ENCODE measurements around the gene TBL1XR1. TPM values are rescaled to one million over a fixed set of nuclear protein-coding genes. Genes with fewer than 3 reads are reported as not detected.

The TBL1XR1 gene
- total RNA-seq, 1 experiment from 2014 or later = 175 TPM

GRCh38 chr3:177084616-177085015 lies 112.7 kb downstream of the TBL1XR1 start:
- no CpG with 5 or more reads among the region's 3 CpGs for WGBS (ENCODE audit: extremely low coverage, insufficient read length, low lambda C conversion rate)
- H3K4me3 Mint-ChIP-seq = no peak overlapping the region
- H3K4me2 ChIP-seq (ENCODE audit: insufficient read depth, insufficient read length, low read length) = no peak overlapping the region
- H3K23ac ChIP-seq (ENCODE audit: insufficient read length, low read depth, low read length) = no peak overlapping the region
- H3K36me3 Mint-ChIP-seq (ENCODE audit: insufficient read depth in 1 of 3, low read depth in 3 of 3) = peaks cover 4 to 16% (median 12%) of the 10 kb centered on the region in 3 experiments
- H2BK15ac ChIP-seq (ENCODE audit: low read depth, low read length) = no peak overlapping the region
- no peaks in the 10 kb centered on the region for H3K23me2 ChIP-seq (ENCODE audit: insufficient read length, low read depth, low read length, poor library complexity, severe bottlenecking)
- no peak overlapping the region for H4K8ac ChIP-seq (replicated peaks; ENCODE audit: insufficient read length, low read depth, low read length)
- H2BK5ac ChIP-seq (ENCODE audit: insufficient read length, low read length) = no peak overlapping the region
- no peak overlapping the region for H2AK5ac ChIP-seq (ENCODE audit: insufficient read length, low read length)
- DNase-seq = no peak
- H2AFZ ChIP-seq (ENCODE audit: low read length) = no peak overlapping the region
- H2BK20ac ChIP-seq (ENCODE audit: low read depth, low read length, poor library complexity, severe bottlenecking) = no peak overlapping the region
- H2BK120ac ChIP-seq (ENCODE audit: low read depth, low read length, poor library complexity, severe bottlenecking) = no peak overlapping the region
- H3K79me1 ChIP-seq (ENCODE audit: insufficient read depth, low read depth, low read length, poor library complexity, severe bottlenecking) = peaks cover 2% of the 10 kb centered on the region
- H3K4me1 Mint-ChIP-seq = peaks cover 12 to 22% of the 10 kb centered on the region in 2 experiments
- H3K4ac ChIP-seq (ENCODE audit: low read depth, low read length) = no peak overlapping the region
- H3K27me3 Mint-ChIP-seq (ENCODE audit: low read depth) = no peaks in the 10 kb centered on the region
- no peak overlapping the region for H3K18ac ChIP-seq (ENCODE audit: insufficient read length, low read depth, low read length)
- H4K91ac ChIP-seq (ENCODE audit: insufficient read length, low read depth, low read length) = no peak overlapping the region
- H3K79me2 ChIP-seq (ENCODE audit: insufficient read depth, low read length) = peaks cover 23% of the 10 kb centered on the region; the same call in 1 of the 2 replicates
- no peak overlapping the region for H3K56ac ChIP-seq (ENCODE audit: insufficient read length, low read depth, low read length)
- H3K9me3 ChIP-seq (ENCODE audit: control insufficient read depth, low read depth, low read length) = no peaks in the 10 kb centered on the region
- H3K9me3 Mint-ChIP-seq = no peaks in the 10 kb centered on the region
- H3K4me1 ChIP-seq (ENCODE audit: insufficient read depth, low read length) = peaks cover 3% of the 10 kb centered on the region; the same call in 1 of the 2 replicates
- H3K27ac ChIP-seq (ENCODE audit: insufficient read length, low read depth, low read length) = no peak overlapping the region
- H3T11ph ChIP-seq (ENCODE audit: low read length) = no peak overlapping the region
- no peaks in the 10 kb centered on the region for H3K27me3 ChIP-seq (ENCODE audit: insufficient read depth, low read length)
- H4K5ac ChIP-seq (ENCODE audit: insufficient read length, low read depth, low read length) = no peak overlapping the region
- H3K14ac ChIP-seq (ENCODE audit: insufficient read depth, low read length) = no peak overlapping the region
- H3K9ac ChIP-seq (ENCODE audit: extremely low read depth, insufficient read length, low read length) = no peak overlapping the region
- H2BK12ac ChIP-seq (ENCODE audit: insufficient read length, low read depth, low read length) = no peak overlapping the region
- TF ChIP-seq CTCF (conservative IDR thresholded peaks at IDR 0.05) = no peak
- no peaks in the 10 kb centered on the region for H4K20me1 ChIP-seq (ENCODE audit: control insufficient read depth, insufficient read depth, insufficient read length)
- H3K27ac Mint-ChIP-seq = no peak overlapping the region; a peak in 1 of 7 replicates

All from H9 (cell line).